Measurements from ENCODE around the gene LHCGR.

- TF ChIP-seq ZBTB49 (tag by site-specific recombination; IDR thresholded peaks at IDR 0.05; ENCODE audit: low read depth) (no peak), ZNF510 (tag by site-specific recombination; IDR thresholded peaks at IDR 0.05; ENCODE audit: insufficient replicate concordance) (no peak), RBAK (tag by site-specific recombination; IDR thresholded peaks at IDR 0.05) (no peak), PRDM10 (tag by site-specific recombination; IDR thresholded peaks at IDR 0.05) (no peak), ZNF660 (tag by site-specific recombination; IDR thresholded peaks at IDR 0.05) (no peak), ZNF175 (tag by site-specific recombination; IDR thresholded peaks at IDR 0.05) (no peak), ZNF324 (tag by site-specific recombination; IDR thresholded peaks at IDR 0.05) (no peak), SP2 (tag by site-specific recombination; IDR thresholded peaks at IDR 0.05) (no peak), GLIS2 (tag by site-specific recombination; IDR thresholded peaks at IDR 0.05) (no peak), ZNF24 (tag by site-specific recombination; IDR thresholded peaks at IDR 0.05) (no peak), ZNF747 (tag by site-specific recombination; IDR thresholded peaks at IDR 0.05) (no peak), ZNF169 (tag by site-specific recombination; IDR thresholded peaks at IDR 0.05) (no peak)
- TF ChIP-seq, protein P1, sequence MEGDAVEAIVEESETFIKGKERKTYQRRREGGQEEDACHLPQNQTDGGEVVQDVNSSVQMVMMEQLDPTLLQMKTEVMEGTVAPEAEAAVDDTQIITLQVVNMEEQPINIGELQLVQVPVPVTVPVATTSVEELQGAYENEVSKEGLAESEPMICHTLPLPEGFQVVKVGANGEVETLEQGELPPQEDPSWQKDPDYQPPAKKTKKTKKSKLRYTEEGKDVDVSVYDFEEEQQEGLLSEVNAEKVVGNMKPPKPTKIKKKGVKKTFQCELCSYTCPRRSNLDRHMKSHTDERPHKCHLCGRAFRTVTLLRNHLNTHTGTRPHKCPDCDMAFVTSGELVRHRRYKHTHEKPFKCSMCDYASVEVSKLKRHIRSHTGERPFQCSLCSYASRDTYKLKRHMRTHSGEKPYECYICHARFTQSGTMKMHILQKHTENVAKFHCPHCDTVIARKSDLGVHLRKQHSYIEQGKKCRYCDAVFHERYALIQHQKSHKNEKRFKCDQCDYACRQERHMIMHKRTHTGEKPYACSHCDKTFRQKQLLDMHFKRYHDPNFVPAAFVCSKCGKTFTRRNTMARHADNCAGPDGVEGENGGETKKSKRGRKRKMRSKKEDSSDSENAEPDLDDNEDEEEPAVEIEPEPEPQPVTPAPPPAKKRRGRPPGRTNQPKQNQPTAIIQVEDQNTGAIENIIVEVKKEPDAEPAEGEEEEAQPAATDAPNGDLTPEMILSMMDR (tag by site-specific recombination; IDR thresholded peaks at IDR 0.05): no peak
- TF ChIP-seq, protein P2, sequence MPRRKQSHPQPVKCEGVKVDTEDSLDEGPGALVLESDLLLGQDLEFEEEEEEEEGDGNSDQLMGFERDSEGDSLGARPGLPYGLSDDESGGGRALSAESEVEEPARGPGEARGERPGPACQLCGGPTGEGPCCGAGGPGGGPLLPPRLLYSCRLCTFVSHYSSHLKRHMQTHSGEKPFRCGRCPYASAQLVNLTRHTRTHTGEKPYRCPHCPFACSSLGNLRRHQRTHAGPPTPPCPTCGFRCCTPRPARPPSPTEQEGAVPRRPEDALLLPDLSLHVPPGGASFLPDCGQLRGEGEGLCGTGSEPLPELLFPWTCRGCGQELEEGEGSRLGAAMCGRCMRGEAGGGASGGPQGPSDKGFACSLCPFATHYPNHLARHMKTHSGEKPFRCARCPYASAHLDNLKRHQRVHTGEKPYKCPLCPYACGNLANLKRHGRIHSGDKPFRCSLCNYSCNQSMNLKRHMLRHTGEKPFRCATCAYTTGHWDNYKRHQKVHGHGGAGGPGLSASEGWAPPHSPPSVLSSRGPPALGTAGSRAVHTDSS (tag by site-specific recombination; IDR thresholded peaks at IDR 0.05): no peak
Observed at GRCh38 chr2:48719480-48720177, 35.9 kb downstream of the LHCGR start.

All from HEK293 (cell line).